Inflammatory macrophage treated with lipopolysaccharide for 1 hour (primary cell): Measurements from ENCODE around the gene DDR2.

Source experiments
- DNase-seq, 2 donors: peaks; one replicate each; pipeline ENCODE4 v3.0.0-alpha.2; 2020 to 2022

DDR2 gene

GRCh38 chr1:162674034-162674608, 41.9 kb downstream of the DDR2 start:
- no peak for DNase-seq

GRCh38 chr1:162676087-162676486, 43.8 kb downstream of the DDR2 start:
- DNase-seq = no peak

- DNase-seq = no peak
These were observed 44.5 kb downstream of the DDR2 start for GRCh38 chr1:162676750-162677149.

- no peak for DNase-seq
These were observed 45.5 kb downstream of the DDR2 start for GRCh38 chr1:162677607-162678371.

GRCh38 chr1:162678439-162678838, 46.2 kb downstream of the DDR2 start:
- DNase-seq = no peak

GRCh38 chr1:162679298-162679697, 47.0 kb downstream of the DDR2 start:
- no peak for DNase-seq

- no peak for DNase-seq
These were observed 48.3 kb downstream of the DDR2 start for GRCh38 chr1:162680419-162681121.

- DNase-seq = no peak
These were observed 48.8 kb downstream of the DDR2 start for GRCh38 chr1:162681122-162681436.

GRCh38 chr1:162682013-162682419, 49.8 kb downstream of the DDR2 start:
- no peak for DNase-seq

- DNase-seq = no peak
These were observed 55.6 kb downstream of the DDR2 start for GRCh38 chr1:162687870-162688269.

- no peak for DNase-seq
These were observed 56.3 kb downstream of the DDR2 start for GRCh38 chr1:162688521-162688920.

GRCh38 chr1:162688931-162689330, 56.7 kb downstream of the DDR2 start:
- DNase-seq = no peak

GRCh38 chr1:162689745-162690671, 57.7 kb downstream of the DDR2 start:
- no peak for DNase-seq

GRCh38 chr1:162690672-162691434, 58.6 kb downstream of the DDR2 start:
- DNase-seq = no peak

- DNase-seq = no peak
These were observed 59.8 kb downstream of the DDR2 start for GRCh38 chr1:162691999-162692575.

GRCh38 chr1:162694911-162695310, 62.6 kb downstream of the DDR2 start:
- DNase-seq = no peak

- no peak for DNase-seq
These were observed 63.4 kb downstream of the DDR2 start for GRCh38 chr1:162695687-162696086.

GRCh38 chr1:162696286-162696862, 64.1 kb downstream of the DDR2 start:
- no peak for DNase-seq

- no peak for DNase-seq
These were observed 65.1 kb downstream of the DDR2 start for GRCh38 chr1:162697140-162697895.

GRCh38 chr1:162699366-162699765, 67.1 kb downstream of the DDR2 start:
- no peak for DNase-seq

- DNase-seq = no peak
These were observed 67.9 kb downstream of the DDR2 start for GRCh38 chr1:162700131-162700530.
